Esophagus mucosa (tissue), 1 donor: ENCODE measurements around the gene RBFOX1. TPM values are rescaled to one million over a fixed set of nuclear protein-coding genes. Genes with fewer than 3 reads are reported as not detected.

Experiments used
- ATAC-seq: fragments of 200-7000 bp; cut with Tn5 transposase; one replicate; pipeline ENCODE4 v1.9.1; 2020
- total RNA-seq: library from RNA; stranded (reverse); gene quantifications from one replicate; pipeline ENCODE4 v1.2.4, GENCODE V29; 2023
- donor health status: DM: yes; HTN: yes; CAD: no.

The RBFOX1 gene
- not detected for total RNA-seq

GRCh38 chr16:7332611-7333010 lies at the start of gene RBFOX1:
TSS of gene RBFOX1 (plus strand) at chr16:7332845.
- no peak for ATAC-seq

GRCh38 chr16:7284780-7285179 lies 47.9 kb upstream of the RBFOX1 start:
- no peak for ATAC-seq

GRCh38 chr16:7285520-7285919 lies 47.1 kb upstream of the RBFOX1 start:
- no peak for ATAC-seq

- no peak for ATAC-seq
Measured at GRCh38 chr16:7289299-7289698, 43.3 kb upstream of the RBFOX1 start.

GRCh38 chr16:7290682-7291081 lies 42.0 kb upstream of the RBFOX1 start:
- no peak for ATAC-seq

GRCh38 chr16:7294020-7294419 lies 38.6 kb upstream of the RBFOX1 start:
- no peak for ATAC-seq

GRCh38 chr16:7303052-7303610 lies 29.5 kb upstream of the RBFOX1 start:
- no peak for ATAC-seq

- no peak for ATAC-seq
Measured at GRCh38 chr16:7303660-7304200, 28.9 kb upstream of the RBFOX1 start.

GRCh38 chr16:7304279-7304678 lies 28.4 kb upstream of the RBFOX1 start:
- no peak for ATAC-seq

GRCh38 chr16:7304958-7305357 lies 27.7 kb upstream of the RBFOX1 start:
- ATAC-seq, result no peak

GRCh38 chr16:7313170-7313569 lies 19.5 kb upstream of the RBFOX1 start:
- no peak for ATAC-seq

- no peak for ATAC-seq
Measured at GRCh38 chr16:7314163-7314562, 18.5 kb upstream of the RBFOX1 start.

- ATAC-seq, result no peak
Measured at GRCh38 chr16:7315813-7316212, 16.8 kb upstream of the RBFOX1 start.

- no peak for ATAC-seq
Measured at GRCh38 chr16:7316281-7316888, 16.3 kb upstream of the RBFOX1 start.

- ATAC-seq, result no peak
Measured at GRCh38 chr16:7317982-7318381, 14.7 kb upstream of the RBFOX1 start.

GRCh38 chr16:7318686-7319085 lies 14.0 kb upstream of the RBFOX1 start:
- ATAC-seq, result no peak

- no peak for ATAC-seq
Measured at GRCh38 chr16:7319514-7319913, 13.1 kb upstream of the RBFOX1 start.

GRCh38 chr16:7321661-7322060 lies 11.0 kb upstream of the RBFOX1 start:
- ATAC-seq, result no peak

GRCh38 chr16:7324321-7324720 lies 8.3 kb upstream of the RBFOX1 start:
- no peak for ATAC-seq

- no peak for ATAC-seq
Measured at GRCh38 chr16:7325834-7326233, 6.8 kb upstream of the RBFOX1 start.

- ATAC-seq, result no peak
Measured at GRCh38 chr16:7330709-7331108, 1.9 kb upstream of the RBFOX1 start.

GRCh38 chr16:7331997-7332396 lies 648 bp upstream of the RBFOX1 start:
- ATAC-seq, result no peak

- no peak for ATAC-seq
Measured at GRCh38 chr16:7333180-7333725, 608 bp downstream of the RBFOX1 start.

GRCh38 chr16:7334801-7335560 lies 2.3 kb downstream of the RBFOX1 start:
- no peak for ATAC-seq
